H9 (cell line): Measurements from ENCODE around the gene ZDHHC12. TPM values are rescaled to one million over a fixed set of nuclear protein-coding genes. Genes with fewer than 3 reads are reported as not detected.
A peak's percentile ranks its signal among the peaks of the same experiment; 100 is the strongest.

Experiments
- DNase-seq: peaks from one replicate; pipeline ENCODE4 v3.0.0-alpha.2; 2017
- H2AFZ ChIP-seq: one replicate; pipeline ENCODE4 v1.6.1; 2013; ENCODE audit warnings: mild to moderate bottlenecking, low read length, control low read depth, moderate library complexity
- H2AK5ac ChIP-seq: 2 replicates; pipeline ENCODE4 v1.6.1; 2013; ENCODE audit warnings: low read length, control low read depth, mixed read lengths; ENCODE audit not compliant: insufficient read length
- H2BK120ac ChIP-seq: one replicate; pipeline ENCODE4 v1.6.1; 2013; ENCODE audit warnings: low read depth, mild to moderate bottlenecking, low read length, control low read depth, inconsistent platforms; ENCODE audit not compliant: poor library complexity, severe bottlenecking
- H2BK12ac ChIP-seq: 2 replicates; pipeline ENCODE4 v1.6.1; 2013; ENCODE audit warnings: low read length, control low read depth, mixed read lengths, low read depth; ENCODE audit not compliant: insufficient read length
- H2BK15ac ChIP-seq: 2 replicates; pipeline ENCODE4 v1.6.1; 2013; ENCODE audit warnings: low read depth, low read length, control low read depth
- H2BK20ac ChIP-seq: one replicate; pipeline ENCODE4 v1.6.1; 2013; ENCODE audit warnings: low read depth, mild to moderate bottlenecking, low read length, control low read depth, inconsistent platforms; ENCODE audit not compliant: poor library complexity, severe bottlenecking
- H2BK5ac ChIP-seq: 2 replicates; pipeline ENCODE4 v1.6.1; 2013; ENCODE audit warnings: low read length, control low read depth, mixed read lengths; ENCODE audit not compliant: insufficient read length
- H3K14ac ChIP-seq: 2 replicates; pipeline ENCODE4 v1.6.1; 2013; ENCODE audit warnings: low read length, control low read depth; ENCODE audit not compliant: insufficient read depth
- H3K18ac ChIP-seq: 2 replicates; pipeline ENCODE4 v1.6.1; 2013; ENCODE audit warnings: low read depth, mild to moderate bottlenecking, mixed read lengths, low read length, control low read depth; ENCODE audit not compliant: insufficient read length
- H3K23ac ChIP-seq: 2 replicates; pipeline ENCODE4 v1.6.1; 2013; ENCODE audit warnings: low read length, control low read depth, mixed read lengths, low read depth; ENCODE audit not compliant: insufficient read length
- H3K23me2 ChIP-seq: 2 replicates; pipeline ENCODE4 v1.6.1; 2013; ENCODE audit warnings: low read depth, mild to moderate bottlenecking, mixed read lengths, low read length, control low read depth; ENCODE audit not compliant: insufficient read length, poor library complexity, severe bottlenecking
- H3K27ac ChIP-seq: 2 replicates; pipeline ENCODE4 v1.5.1; 2013; ENCODE audit warnings: low read length, control low read depth, mixed read lengths, low read depth; ENCODE audit not compliant: insufficient read length
- H3K27me3 ChIP-seq: 2 replicates; pipeline ENCODE4 v1.6.1; 2013; ENCODE audit warnings: low read length, control low read depth, inconsistent platforms; ENCODE audit not compliant: insufficient read depth
- H3K4ac ChIP-seq: 2 replicates; pipeline ENCODE4 v1.6.1; 2013; ENCODE audit warnings: low read depth, mild to moderate bottlenecking, control low read depth, inconsistent platforms, low read length, moderate library complexity
- H3K4me1 ChIP-seq: 2 replicates; pipeline ENCODE4 v1.6.1; 2013; ENCODE audit warnings: low read length, control low read depth, inconsistent platforms; ENCODE audit not compliant: insufficient read depth
- H3K4me2 ChIP-seq: 2 replicates; pipeline ENCODE4 v1.6.1; 2013; ENCODE audit warnings: low read length, control low read depth, mixed read lengths; ENCODE audit not compliant: insufficient read length, insufficient read depth
- H3K56ac ChIP-seq: 2 replicates; pipeline ENCODE4 v1.6.1; 2013; ENCODE audit warnings: low read depth, mild to moderate bottlenecking, mixed read lengths, low read length, control low read depth; ENCODE audit not compliant: insufficient read length
- H3K79me1 ChIP-seq: 2 replicates; pipeline ENCODE4 v1.6.1; 2013; ENCODE audit warnings: low read depth, mild to moderate bottlenecking, moderate library complexity, low read length, control low read depth, inconsistent platforms; ENCODE audit not compliant: insufficient read depth, poor library complexity, severe bottlenecking
- H3K79me2 ChIP-seq: 2 replicates; pipeline ENCODE4 v1.6.1; 2013; ENCODE audit warnings: low read length, control low read depth, inconsistent platforms; ENCODE audit not compliant: insufficient read depth
- H3K9ac ChIP-seq: 2 replicates; pipeline ENCODE4 v1.6.1; 2013; ENCODE audit warnings: low read length, control low read depth, mixed read lengths; ENCODE audit not compliant: insufficient read length; ENCODE audit errors: extremely low read depth
- H3K9me3 ChIP-seq: one replicate; pipeline ENCODE4 v1.6.1; 2013; ENCODE audit warnings: low read depth, low read length, inconsistent platforms; ENCODE audit not compliant: control insufficient read depth
- H3T11ph ChIP-seq: one replicate; pipeline ENCODE4 v1.6.1; 2013; ENCODE audit warnings: mild to moderate bottlenecking, low read length, control low read depth, inconsistent platforms
- H4K20me1 ChIP-seq: one replicate; pipeline ENCODE4 v1.6.1; 2013; ENCODE audit not compliant: control insufficient read depth, insufficient read length, insufficient read depth
- H4K5ac ChIP-seq: 2 replicates; pipeline ENCODE4 v1.6.1; 2013; ENCODE audit warnings: low read depth, mild to moderate bottlenecking, mixed read lengths, low read length, control low read depth; ENCODE audit not compliant: insufficient read length
- H4K8ac ChIP-seq: replicated peaks from 2 replicates; pipeline ENCODE4 v1.6.1; 2013; ENCODE audit warnings: low read length, control low read depth, mixed read lengths, low read depth; ENCODE audit not compliant: insufficient read length
- H4K91ac ChIP-seq: 2 replicates; pipeline ENCODE4 v1.6.1; 2013; ENCODE audit warnings: low read depth, mild to moderate bottlenecking, moderate library complexity, mixed read lengths, low read length, control low read depth; ENCODE audit not compliant: insufficient read length
- H3K27ac Mint-ChIP-seq, 3 experiments: 2 replicates in 2 of 3; 3 replicates in 1 of 3; pipeline ENCODE4 v1.8.0; 2020 to 2021; ENCODE audit warnings: mixed read lengths in 3 of 3, mild to moderate bottlenecking in 1 of 3, moderate library complexity in 1 of 3
- H3K27me3 Mint-ChIP-seq: 2 replicates; pipeline ENCODE4 v1.8.0; 2021; ENCODE audit warnings: low read depth, mild to moderate bottlenecking, moderate library complexity, mixed read lengths
- H3K36me3 Mint-ChIP-seq, 3 experiments: 2 replicates in 2 of 3; 3 replicates in 1 of 3; pipeline ENCODE4 v1.8.0; 2020 to 2021; ENCODE audit warnings: low read depth in 3 of 3, mixed read lengths in 3 of 3; ENCODE audit not compliant: insufficient read depth in 1 of 3
- H3K4me1 Mint-ChIP-seq, 2 experiments: 2 replicates each; pipeline ENCODE4 v1.8.0; 2020; ENCODE audit warnings: mixed read lengths in 2 of 2
- H3K4me3 Mint-ChIP-seq, 2 experiments: 2 replicates in 1 of 2; 3 replicates in 1 of 2; pipeline ENCODE4 v1.8.0; 2020 to 2021; ENCODE audit warnings: mild to moderate bottlenecking in 2 of 2, mixed read lengths in 2 of 2, moderate library complexity in 1 of 2
- H3K9me3 Mint-ChIP-seq, 2 experiments: 2 replicates in 1 of 2; 3 replicates in 1 of 2; pipeline ENCODE4 v1.8.0; 2020; ENCODE audit warnings: mild to moderate bottlenecking in 2 of 2, mixed read lengths in 2 of 2, moderate library complexity in 1 of 2
- CTCF ChIP-seq: fragments of 200-600 bp; sonication (generic); conservative IDR thresholded peaks from 3 replicates; pipeline ENCODE4 v1.8.0; 2021; ENCODE audit warnings: antibody characterized with exemption, mild to moderate bottlenecking
- WGBS: extraction: QIAGEN DNeasy Blood & Tissue Kit; methylation state at CpG from one replicate; pipeline ENCODE4 v1.1.7; 2013; ENCODE audit warnings: missing lambda C conversion rate, low lambda C conversion rate, mixed read lengths; ENCODE audit not compliant: insufficient read length; ENCODE audit errors: extremely low coverage; 5-methylcytosine and 5-hydroxymethylcytosine counted together
- total RNA-seq: library from RNA; stranded (reverse); gene quantifications from 2 replicates; pipeline ENCODE4 v1.2.1, GENCODE V29; 2021

The ZDHHC12 gene
- total RNA-seq, 1 experiment from 2014 or later = 42.8 TPM

- no peak overlapping the region for H2AK5ac ChIP-seq
- no peak overlapping the region for H2BK20ac ChIP-seq
- H3K27ac ChIP-seq = peak overlapping the region; percentile 31
- no peak overlapping the region for H3K4ac ChIP-seq
- peak overlapping the region; percentile 76 for H3K9ac ChIP-seq
- H4K5ac ChIP-seq = no peak overlapping the region
- H3K18ac ChIP-seq = peak overlapping the region; percentile 31
- peak overlapping the region; percentile 51; the same call in 1 of the 2 replicates for H3K14ac ChIP-seq
- peak overlapping the region; percentile 90 to 96 for H3K4me3 Mint-ChIP-seq
- H3K27me3 ChIP-seq = no peaks in the 10 kb centered on the region
- H3K4me2 ChIP-seq = peak overlapping the region; percentile 70
- H4K91ac ChIP-seq = no peak overlapping the region
- no peak overlapping the region for H2BK5ac ChIP-seq
- H3K79me1 ChIP-seq = no peaks in the 10 kb centered on the region
- H3K27me3 Mint-ChIP-seq = peaks cover 2% of the 10 kb centered on the region; the same call in 1 of the 2 replicates
- peaks cover 0 to 6% (median 0%) of the 10 kb centered on the region in 3 experiments; a peak in 2 of 7 replicates for H3K36me3 Mint-ChIP-seq
- no CpG with 5 or more reads among the region's 28 CpGs for WGBS
- H3T11ph ChIP-seq = no peak overlapping the region
- H4K20me1 ChIP-seq = no peaks in the 10 kb centered on the region
- no peak overlapping the region for H4K8ac ChIP-seq
- H3K9me3 ChIP-seq = no peaks in the 10 kb centered on the region
- H3K23me2 ChIP-seq = peaks cover 12% of the 10 kb centered on the region
- H2BK120ac ChIP-seq = no peak overlapping the region
- H3K9me3 Mint-ChIP-seq = peaks cover 6 to 9% of the 10 kb centered on the region in 2 experiments; a peak in 4 of 5 replicates
- no peak for TF ChIP-seq CTCF
- H3K27ac Mint-ChIP-seq = peak overlapping the region; percentile 97 to 98 (median 97)
- no peaks in the 10 kb centered on the region; the same call in 1 of the 2 replicates for H3K79me2 ChIP-seq
- no peak overlapping the region for H3K23ac ChIP-seq
- no peak overlapping the region for H2BK12ac ChIP-seq
- H3K56ac ChIP-seq = no peak overlapping the region
- H3K4me1 ChIP-seq = no peaks in the 10 kb centered on the region
- no peak overlapping the region for H2BK15ac ChIP-seq
- H3K4me1 Mint-ChIP-seq = peaks cover 9 to 11% of the 10 kb centered on the region in 2 experiments
- DNase-seq = no peak
- H2AFZ ChIP-seq = no peak overlapping the region
These were observed 47.3 kb upstream of the ZDHHC12 start for GRCh38 chr9:128771094-128771721.
